Stimulated activated CD4-positive, alpha-beta T cell treated with anti-CD3 and anti-CD28 coated beads, Interleukin-2, amount 100 ng/mL, for 48 hours (primary cell): ENCODE results near the gene HSPBP1.
A peak's percentile ranks its signal among the peaks of the same experiment; 100 is the strongest.

Experiments
- DNase-seq, 2 donors: peaks; one replicate each; pipeline ENCODE4 v3.0.0-alpha.2; 2020

The HSPBP1 gene

GRCh38 chr19:55273978-55274707, 5.8 kb downstream of the HSPBP1 start:
- DNase-seq: no peak

- DNase-seq: no peak
Measured at GRCh38 chr19:55272142-55272541, 7.8 kb downstream of the HSPBP1 start.

- no peak for DNase-seq
Measured at GRCh38 chr19:55270172-55270942, 9.6 kb downstream of the HSPBP1 start.

- DNase-seq: no peak
Measured at GRCh38 chr19:55269299-55269698, 10.6 kb downstream of the HSPBP1 start.

GRCh38 chr19:55266840-55267239, 13.1 kb downstream of the HSPBP1 start:
- DNase-seq: no peak

- no peak for DNase-seq
Measured at GRCh38 chr19:55266404-55266803, 13.5 kb downstream of the HSPBP1 start.

- no peak for DNase-seq
Measured at GRCh38 chr19:55265723-55266386, 14.1 kb downstream of the HSPBP1 start.

- no peak for DNase-seq
Measured at GRCh38 chr19:55265173-55265572, 14.7 kb downstream of the HSPBP1 start.

- no peak for DNase-seq
Measured at GRCh38 chr19:55264531-55264930, 15.4 kb downstream of the HSPBP1 start.

GRCh38 chr19:55262359-55262758, 17.6 kb downstream of the HSPBP1 start:
- DNase-seq: no peak

- no peak for DNase-seq
Measured at GRCh38 chr19:55261671-55262126, 18.2 kb downstream of the HSPBP1 start.

- no peak for DNase-seq
Measured at GRCh38 chr19:55259540-55260210, 20.2 kb downstream of the HSPBP1 start.

- peak; percentile 94 to 96 for DNase-seq
Measured at GRCh38 chr19:55258828-55259539, 20.9 kb downstream of the HSPBP1 start, which contains the start of gene PPP6R1. Gene PPP6R1 (minus strand): TSS chr19:55259017. CDS start chr19:55247103, 11,914 bp downstream.

- DNase-seq: peak in 1 of 2 donors; percentile 37
Measured at GRCh38 chr19:55258476-55258827, 21.5 kb downstream of the HSPBP1 start.

GRCh38 chr19:55257461-55258420, 22.2 kb downstream of the HSPBP1 start:
- DNase-seq: no peak

- DNase-seq: no peak
Measured at GRCh38 chr19:55256562-55257460, 23.1 kb downstream of the HSPBP1 start.

GRCh38 chr19:55255618-55256423, 24.1 kb downstream of the HSPBP1 start:
- peak; percentile 32 to 56 for DNase-seq

GRCh38 chr19:55254625-55254977, 25.3 kb downstream of the HSPBP1 start:
- no peak for DNase-seq
